ELR (cell line): ENCODE data around the gene CAP2.
"Not testable (repeated sequence)": the region's sequence is repeated elsewhere in the genome, so short reads cannot be mapped to it uniquely, and the experiment has no call there.

Experiments
- DNase-seq: peaks from one replicate; pipeline ENCODE4 v3.0.0-alpha.2; 2015; ENCODE audit warnings: low read depth

The CAP2 gene

DNA sequence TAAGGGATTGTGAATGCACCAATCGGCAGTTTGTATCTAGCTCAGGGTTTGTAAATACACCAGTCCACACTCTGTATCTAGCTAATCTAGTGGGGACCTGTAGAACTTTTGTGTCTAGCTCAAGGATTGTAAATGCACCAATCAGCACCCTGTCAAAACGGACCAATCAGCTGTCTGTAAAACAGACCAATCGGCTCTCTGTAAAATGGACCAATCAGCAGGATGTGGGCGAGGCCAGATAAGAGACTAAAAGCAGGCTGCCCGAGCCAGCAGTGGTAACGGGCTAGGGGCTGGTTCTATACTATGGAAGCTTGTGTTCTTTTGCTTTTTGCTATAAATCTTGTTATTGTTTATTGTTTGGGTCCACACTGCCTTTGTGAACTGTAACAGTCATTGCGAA, 187.9 kb downstream of the CAP2 start:
- DNase-seq = not testable (repeated sequence)

- DNase-seq = peak; percentile 51
These were observed 190.4 kb downstream of the CAP2 start for GRCh38 chr6:17583811-17584210.

DNA sequence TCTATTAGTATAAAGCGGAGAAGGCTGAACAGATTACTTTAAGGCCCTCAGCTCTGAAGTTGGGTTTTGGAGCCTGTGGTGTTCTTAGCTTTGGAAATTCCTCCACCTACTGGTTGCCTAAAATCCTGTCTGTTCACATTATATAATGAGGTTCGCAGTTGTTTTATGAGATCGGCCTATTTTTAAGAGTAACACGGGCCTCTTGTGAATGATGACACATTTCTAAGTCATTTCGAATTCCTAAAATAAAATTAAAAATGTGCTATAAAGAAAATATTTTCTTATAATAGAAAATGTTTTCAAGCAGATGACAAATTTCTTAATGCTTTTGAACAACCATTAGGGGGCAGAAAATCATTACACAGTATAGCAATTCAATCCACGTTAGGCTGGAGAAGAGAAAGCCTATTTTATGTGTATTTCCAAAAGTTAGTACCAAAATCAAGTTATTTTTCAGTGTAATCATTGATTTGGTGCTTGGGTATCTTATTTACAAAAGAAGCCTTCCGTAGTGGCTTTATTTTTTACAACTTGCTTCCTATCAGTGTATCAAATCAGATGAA, 190.9 kb downstream of the CAP2 start:
- peak; percentile 84 for DNase-seq

DNA sequence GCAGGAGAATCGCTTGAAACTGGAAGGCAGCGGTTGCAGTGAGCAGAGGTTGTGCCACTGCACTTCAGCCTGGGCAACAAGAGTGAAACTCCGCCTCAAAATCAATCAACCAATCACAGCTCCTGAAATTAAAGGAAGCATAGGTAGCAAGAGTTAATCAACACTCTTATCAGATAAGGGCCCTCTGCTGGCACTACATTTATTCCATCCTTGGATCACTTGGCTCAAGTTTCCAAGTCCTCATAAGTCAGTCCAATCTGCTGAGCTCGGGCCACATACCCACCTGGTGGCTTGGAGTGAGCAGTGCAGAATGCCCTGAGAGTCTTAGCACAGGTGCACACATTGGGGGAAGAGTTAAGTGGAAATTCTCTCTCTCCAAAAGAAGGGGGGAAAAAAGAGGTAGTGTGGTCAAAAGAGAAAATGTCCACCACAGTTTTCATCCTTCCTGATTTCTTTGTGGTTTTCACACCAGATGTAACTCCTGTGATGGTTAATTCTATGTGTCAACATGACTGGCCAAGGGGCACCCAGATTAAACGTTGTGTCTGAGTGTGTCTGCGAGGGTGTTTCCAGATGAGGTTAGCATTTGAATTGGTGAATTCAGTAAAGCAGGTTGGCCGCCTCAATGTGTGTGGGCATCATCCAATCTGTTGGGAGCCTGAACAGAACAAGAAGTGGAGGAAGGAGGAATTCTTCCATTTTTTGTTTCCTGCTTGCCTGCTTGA, 192.5 kb downstream of the CAP2 start:
- peak; percentile 49 for DNase-seq

DNA sequence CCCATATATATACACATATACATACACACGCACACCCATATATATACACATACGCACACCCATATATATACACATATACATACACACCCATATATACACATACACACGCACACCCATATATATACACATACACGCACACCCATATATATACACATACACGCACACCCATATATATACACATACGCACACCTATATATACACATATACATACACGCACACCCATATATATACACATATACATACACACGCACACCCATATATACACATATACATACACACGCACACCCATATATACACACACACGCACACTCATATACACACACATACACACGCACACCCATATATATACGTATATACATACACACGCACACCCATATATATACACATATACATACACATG, 193.2 kb downstream of the CAP2 start:
- DNase-seq = not testable (repeated sequence)

DNA sequence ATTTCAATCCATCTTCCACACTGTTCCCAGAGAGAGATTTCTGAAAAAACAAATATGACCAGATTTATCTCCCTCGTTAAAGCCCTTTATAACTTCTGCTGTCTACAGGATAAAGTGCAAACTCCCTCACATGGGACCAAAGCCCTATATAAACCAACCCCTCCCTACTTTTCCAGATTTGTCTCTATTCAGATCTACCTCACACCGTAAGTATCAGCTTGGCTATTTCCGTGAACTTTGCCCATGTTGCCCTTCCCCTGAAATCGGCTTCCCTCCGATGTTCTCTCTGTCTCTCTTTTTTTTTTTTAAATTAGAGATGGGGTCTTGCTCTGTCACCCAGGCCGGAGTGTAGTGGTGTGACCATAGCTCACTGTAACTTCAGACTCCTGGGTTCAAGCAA, 194.6 kb downstream of the CAP2 start:
- DNase-seq = no peak

- DNase-seq = peak; percentile 96
These were observed 196.2 kb downstream of the CAP2 start for GRCh38 chr6:17589406-17590096.

DNA sequence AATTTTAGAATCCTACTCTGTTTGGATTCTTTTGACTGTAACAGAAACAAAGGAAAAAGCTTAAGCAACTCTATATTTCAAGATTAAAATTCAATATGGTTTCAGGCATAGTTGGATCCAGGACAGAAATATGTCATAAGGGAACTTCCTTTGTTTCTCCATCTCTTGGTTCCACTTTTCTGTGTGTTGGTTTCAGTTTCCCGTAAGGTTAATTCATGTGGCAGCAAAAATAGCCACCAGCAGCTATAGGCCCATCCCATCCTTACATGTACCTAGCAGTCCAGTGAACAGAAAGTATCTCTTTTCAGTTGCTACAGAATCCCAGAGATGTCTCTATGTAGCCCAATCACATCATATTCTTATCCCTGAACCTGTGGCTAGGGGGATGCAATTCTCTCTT, 197.9 kb downstream of the CAP2 start:
- DNase-seq = no peak

- DNase-seq = no peak
These were observed 199.9 kb downstream of the CAP2 start for GRCh38 chr6:17593246-17593645.

DNA sequence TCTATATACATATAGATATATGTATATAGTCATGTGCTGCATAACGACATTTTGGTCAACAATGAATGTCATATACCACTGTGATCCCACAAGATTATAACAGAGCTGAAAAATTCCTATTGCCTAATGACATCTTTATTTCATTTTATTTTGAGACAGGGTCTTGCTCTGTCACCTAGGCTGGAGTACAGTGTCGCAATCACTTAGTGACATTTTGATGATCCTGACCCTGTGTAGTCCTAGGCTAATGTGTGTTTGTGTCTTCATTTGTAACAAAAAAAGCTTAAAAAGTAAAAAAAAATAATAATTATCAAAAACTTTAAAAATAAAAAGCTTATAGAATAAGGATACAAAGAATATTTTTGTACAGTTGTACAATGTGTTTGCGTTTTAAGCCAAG, 202.7 kb downstream of the CAP2 start:
- DNase-seq = no peak

DNA sequence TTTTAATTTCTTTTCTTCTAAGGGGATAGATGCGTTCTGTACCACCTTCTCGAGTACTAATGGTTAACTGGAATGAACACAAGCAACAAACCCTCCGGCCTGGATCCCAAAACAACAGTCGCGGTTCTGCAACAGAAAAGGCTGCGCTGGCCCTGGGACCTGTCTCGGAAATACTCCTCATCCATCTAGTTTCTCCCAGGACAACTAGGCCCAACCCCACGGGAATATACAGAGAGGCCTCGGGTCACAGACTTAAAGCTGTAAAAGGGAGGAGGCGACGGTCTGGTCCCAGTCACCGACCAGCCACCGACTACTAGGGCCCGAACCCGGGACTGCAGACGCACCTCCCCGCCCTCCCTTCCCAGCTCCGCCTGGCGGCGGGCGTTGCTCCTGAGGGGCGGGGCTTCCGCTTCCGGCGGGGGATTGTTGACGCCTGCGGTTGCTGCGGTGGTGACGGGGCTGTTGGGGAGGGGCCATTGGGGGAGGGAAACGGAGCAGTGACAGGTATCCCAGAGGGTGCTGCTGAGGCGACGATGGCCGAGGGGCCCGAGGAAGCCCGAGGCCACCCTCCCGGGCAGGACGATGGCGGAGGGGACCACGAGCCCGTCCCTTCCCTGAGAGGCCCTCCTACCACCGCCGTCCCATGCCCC, 206.6 kb downstream of the CAP2 start, which contains the start of gene FAM8A1:
Gene FAM8A1 (plus strand): TSS at position 426 of the 650 bp plus-strand sequence. CDS start 108 bp downstream, at position 534.
- peak; percentile 95 for DNase-seq

DNA sequence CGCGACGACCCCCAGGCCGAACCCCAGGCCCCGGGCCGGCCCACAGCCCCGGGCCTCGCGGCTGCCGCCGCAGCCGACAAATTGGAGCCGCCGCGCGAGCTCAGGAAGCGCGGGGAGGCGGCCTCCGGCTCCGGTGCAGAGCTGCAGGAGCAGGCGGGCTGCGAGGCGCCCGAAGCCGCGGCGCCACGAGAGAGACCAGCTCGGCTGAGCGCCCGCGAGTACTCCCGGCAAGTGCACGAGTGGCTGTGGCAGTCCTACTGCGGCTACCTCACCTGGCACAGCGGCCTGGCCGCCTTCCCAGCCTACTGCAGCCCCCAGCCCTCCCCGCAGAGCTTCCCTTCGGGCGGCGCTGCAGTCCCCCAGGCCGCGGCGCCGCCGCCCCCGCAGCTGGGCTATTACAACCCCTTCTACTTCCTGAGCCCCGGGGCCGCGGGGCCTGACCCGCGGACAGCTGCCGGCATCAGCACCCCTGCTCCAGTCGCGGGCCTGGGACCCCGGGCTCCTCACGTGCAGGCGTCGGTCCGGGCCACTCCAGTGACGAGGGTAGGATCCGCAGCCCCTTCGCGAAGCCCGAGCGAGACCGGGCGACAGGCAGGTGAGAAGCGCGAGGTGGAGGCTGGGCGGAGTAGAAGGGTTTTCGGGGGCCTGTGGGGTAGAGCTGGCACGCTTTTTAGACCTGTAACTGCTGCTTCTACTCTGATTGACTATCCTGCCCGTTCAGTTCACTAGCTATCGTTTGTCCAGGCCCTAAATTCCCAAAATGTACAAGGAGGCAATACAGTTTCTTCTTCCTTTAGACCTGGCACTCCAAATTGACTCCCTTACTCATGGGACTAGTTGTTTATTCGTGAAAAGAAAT, 207.4 kb downstream of the CAP2 start:
- DNase-seq = peak; percentile 57

- DNase-seq = peak; percentile 28
These were observed 207.9 kb downstream of the CAP2 start for GRCh38 chr6:17601386-17601703.

GRCh38 chr6:17602888-17603287, 209.5 kb downstream of the CAP2 start:
- no peak for DNase-seq

DNA sequence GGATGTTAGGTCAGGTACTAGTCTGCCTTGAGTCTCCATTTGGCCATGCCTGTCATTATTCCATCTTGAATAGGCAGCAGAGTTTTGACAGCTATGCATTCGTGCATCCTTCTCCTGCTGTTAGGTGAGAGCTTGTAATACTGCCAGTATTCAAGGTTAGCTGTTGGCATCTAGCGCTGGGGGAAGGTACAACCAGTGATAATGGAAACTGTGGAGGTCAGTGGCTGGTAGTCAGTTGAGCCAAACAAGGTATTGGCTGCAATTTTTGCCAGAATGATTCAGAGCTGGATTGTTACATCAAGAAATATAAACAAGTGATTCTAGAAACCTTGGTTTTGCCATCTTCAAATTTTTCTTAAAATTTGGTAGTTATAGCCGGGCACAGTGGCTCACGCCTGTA, 213.2 kb downstream of the CAP2 start:
- DNase-seq = no peak
